ENCODE data around the gene UBA52.
"Not testable (repeated sequence)": the region's sequence is repeated elsewhere in the genome, so short reads cannot be mapped to it uniquely, and the experiment has no call there.

Gene UBA52

DNA sequence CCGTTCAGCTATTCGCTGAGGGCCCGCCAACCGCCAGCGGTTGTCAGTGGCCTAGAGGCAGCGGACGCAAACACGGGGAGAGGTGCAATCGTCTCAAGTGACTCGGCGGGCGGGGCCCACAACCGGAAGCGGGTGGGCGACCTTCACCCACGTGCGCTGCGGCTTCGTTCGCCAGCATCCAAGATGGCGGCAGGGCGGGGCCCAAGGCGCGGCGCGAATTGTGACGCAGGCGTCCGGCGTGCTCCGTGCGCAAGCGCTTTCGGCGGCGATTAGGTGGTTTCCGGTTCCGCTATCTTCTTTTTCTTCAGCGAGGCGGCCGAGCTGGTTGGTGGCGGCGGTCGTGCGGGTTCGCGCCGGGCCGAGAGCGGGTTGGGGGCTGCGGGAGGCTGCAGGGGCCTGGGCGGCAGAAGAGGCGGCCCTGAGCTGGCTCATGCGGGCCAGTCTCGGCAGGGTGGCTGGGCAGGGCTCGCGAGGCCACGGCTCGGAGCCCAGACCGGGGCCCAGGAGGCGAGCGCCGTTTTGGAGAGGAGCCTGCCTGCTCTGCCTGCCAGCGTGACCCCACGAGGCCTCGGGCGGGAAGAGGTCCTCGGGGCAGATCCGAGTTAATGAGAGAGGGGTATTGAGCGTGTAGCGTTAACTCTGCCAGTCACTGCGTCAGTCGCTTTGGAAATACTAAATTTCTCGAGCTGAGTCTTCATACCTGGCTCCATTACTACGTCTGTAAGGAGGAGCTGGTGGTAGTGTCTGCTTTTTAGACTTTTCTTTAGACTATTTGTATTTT, at the start of gene UBA52:
UBA52 (plus strand) TSS at position 294 of the 781 bp plus-strand sequence. CDS start 1,444 bp downstream, outside the sequence.
- peak; percentile 98 to 99 for DNase-seq (ENCODE audit: low read depth in 1 of 2, low spot score in 1 of 2)

DNA sequence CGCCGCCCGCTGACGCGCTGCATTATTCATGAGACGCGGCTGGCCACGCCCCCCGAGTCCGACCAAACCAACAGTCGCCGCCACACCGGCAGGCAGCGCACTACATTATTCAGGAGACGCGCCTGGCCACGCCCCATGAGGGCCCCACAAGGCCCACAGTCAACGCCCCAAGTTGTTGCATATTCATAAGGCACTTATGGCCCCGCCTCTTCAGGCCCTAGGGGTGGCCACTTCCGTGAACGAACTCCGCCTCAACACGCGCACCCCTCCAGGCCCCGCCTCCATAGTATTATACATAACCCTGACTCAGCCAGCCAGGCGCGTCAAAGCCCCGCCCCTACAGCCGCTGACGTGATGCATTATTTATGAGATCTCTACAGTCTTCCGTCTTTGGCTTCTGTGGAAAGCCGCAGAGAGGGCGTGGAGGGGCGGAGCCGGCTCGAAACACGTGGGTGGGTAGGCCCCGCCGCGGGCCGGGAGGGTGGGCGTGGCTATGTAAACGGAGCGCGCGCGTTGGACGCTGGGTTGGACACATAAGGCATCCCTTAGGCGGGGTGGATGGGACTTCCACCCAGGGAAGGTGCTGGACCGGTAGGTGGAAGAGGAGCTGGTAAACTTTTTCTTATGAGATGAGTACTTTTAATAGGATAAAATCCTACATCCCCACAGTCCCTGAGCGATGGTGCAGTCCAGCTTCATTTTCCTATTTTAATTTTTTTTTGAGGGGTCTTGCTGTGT, 49.4 kb upstream of the UBA52 start:
- DNase-seq (ENCODE audit: low read depth in 1 of 2, low spot score in 1 of 2): peak; percentile 99 to 100

DNA sequence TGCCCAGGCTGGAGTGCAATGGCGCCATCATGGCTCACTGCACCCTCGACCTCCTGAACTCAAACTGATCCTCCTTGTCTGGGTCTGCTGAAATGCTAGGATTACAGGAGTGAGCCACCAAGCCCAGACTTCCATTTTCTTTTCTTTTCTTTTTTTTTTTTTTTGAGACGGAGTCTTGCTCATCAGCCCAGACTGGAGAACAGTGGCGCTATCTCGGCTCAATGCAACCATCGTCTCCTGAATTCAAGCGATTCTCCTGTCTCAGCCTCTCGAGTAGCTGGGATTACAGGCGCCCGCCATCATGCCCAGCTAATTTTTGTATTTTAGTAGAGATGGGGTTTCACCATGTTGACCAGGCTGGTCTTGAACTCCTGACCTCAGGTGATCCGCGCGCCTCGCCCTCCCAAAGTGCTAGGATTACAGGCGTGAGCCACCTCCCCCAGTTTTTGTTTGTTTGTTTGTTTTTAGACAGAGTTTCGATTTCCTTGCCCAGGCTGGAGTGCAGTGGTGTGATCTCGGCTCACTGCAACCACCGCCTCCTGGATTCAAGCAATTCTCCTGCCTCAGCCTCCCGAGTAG, 48.7 kb upstream of the UBA52 start:
- not testable (repeated sequence) for DNase-seq (ENCODE audit: low read depth in 1 of 2, low spot score in 1 of 2)

DNA sequence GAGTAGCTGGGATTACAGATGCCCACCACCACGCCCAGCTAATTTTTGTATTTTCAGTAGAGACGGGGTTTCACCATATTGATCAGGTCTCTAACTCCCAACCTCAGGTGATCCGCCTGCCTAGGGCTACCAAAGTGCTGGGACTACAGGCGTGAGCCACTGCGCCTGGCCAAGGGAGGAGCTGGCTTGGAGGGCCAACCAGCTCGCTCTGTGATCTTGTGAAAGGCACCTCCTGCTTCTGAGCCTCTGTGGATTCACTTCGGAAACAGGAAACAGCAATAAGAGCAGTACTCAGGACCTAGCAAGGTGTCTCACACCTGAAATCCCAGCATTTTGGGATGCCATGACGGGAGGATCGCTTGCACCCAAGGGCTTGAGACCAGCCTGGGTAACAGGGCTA, 47.8 kb upstream of the UBA52 start:
- no peak for DNase-seq (ENCODE audit: low read depth in 1 of 2, low spot score in 1 of 2)

GRCh38 chr19:18526316-18526715, 45.3 kb upstream of the UBA52 start:
- DNase-seq (ENCODE audit: low read depth in 1 of 2, low spot score in 1 of 2): no peak

- DNase-seq (ENCODE audit: low read depth in 1 of 2, low spot score in 1 of 2): no peak
Observed at GRCh38 chr19:18529782-18530181, 41.9 kb upstream of the UBA52 start.

GRCh38 chr19:18531485-18531884, 40.2 kb upstream of the UBA52 start:
- no peak for DNase-seq (ENCODE audit: low read depth in 1 of 2, low spot score in 1 of 2)

GRCh38 chr19:18532168-18532890, 39.3 kb upstream of the UBA52 start:
- DNase-seq (ENCODE audit: low read depth in 1 of 2, low spot score in 1 of 2): no peak

DNA sequence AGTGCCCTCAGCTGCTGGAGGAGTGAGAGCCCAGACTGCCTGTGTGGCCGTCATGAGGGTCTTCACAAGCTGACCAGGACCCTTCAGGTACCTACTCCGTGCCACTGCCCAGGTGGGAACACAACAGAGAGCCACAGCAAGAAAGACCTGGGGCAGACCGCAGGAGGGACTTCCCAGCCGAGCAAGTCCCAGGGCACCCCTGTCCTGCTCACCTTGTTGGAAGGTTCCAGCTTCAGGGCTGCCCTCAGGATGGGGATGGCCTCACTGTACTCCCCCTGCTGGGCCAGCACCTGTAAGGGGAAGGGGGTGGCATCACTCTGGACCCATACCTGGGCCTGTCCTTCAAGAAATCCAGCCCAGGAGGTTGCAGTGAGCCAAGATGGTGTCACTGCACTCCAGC, 38.6 kb upstream of the UBA52 start:
- DNase-seq (ENCODE audit: low read depth in 1 of 2, low spot score in 1 of 2): no peak

DNA sequence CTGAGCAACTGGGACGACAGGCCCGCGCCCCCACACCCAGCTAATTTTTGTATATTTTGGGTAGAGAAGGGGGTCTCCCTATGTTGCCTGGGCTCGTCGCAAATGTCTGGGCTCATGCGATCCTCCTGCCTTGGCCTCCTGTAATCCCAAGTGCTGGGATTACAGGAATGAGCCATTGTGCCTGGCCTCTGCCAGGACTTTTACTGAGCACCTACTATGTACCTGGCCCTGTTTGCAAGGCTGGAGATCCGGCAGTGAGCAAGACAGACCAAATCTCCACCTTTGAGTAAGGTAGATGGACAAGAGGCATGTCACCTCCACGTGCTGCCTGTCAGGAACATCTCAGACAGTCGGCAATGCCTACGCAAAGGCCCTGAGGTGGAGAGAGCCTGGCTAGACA, 35.2 kb upstream of the UBA52 start:
- DNase-seq (ENCODE audit: low read depth in 1 of 2, low spot score in 1 of 2): no peak

- DNase-seq (ENCODE audit: low read depth in 1 of 2, low spot score in 1 of 2): no peak
Observed at GRCh38 chr19:18537431-18537830, 34.2 kb upstream of the UBA52 start.

DNA sequence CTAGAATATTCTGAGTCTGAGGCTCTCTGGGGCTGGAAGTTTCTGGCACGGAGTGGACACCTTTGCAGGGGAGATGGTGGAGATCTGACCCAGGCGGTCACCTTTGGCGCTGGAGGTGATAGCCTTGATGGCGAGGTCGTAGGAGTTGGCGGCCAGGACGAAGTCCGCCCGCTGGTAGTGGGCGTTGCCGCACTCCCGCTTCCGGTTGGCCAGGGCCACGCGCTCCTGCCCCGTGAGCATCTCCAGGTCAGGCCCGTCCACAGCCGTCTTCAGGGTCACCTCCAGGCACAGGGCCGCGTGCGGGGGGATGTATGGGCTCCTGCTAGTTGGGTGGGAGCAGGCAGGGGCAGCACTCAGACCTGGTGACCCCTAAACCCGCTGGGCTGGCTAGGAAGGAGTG, 33.5 kb upstream of the UBA52 start:
- no peak for DNase-seq (ENCODE audit: low read depth in 1 of 2, low spot score in 1 of 2)

DNA sequence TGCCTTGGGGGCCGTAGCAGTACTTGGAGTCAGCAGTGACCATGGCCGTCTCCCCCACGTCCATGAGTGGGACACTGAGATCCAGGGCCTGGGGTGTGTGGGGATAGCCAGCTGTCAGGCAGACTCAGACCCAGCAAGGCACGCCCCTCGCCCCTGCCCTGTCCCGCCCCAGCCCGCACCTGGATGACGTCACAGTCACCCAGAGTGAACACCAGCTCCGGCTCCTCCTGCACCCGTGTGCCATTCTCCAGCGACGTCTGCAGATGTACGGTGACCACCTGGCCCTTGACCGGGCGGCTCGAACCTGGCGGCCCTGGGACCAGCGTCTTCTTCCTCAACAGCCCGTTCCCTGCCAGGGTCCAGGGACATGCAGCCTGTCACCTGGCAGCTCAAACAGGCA, 32.3 kb upstream of the UBA52 start:
- no peak for DNase-seq (ENCODE audit: low read depth in 1 of 2, low spot score in 1 of 2)

GRCh38 chr19:18540200-18540599, 31.5 kb upstream of the UBA52 start:
- DNase-seq (ENCODE audit: low read depth in 1 of 2, low spot score in 1 of 2): not testable (repeated sequence)

DNA sequence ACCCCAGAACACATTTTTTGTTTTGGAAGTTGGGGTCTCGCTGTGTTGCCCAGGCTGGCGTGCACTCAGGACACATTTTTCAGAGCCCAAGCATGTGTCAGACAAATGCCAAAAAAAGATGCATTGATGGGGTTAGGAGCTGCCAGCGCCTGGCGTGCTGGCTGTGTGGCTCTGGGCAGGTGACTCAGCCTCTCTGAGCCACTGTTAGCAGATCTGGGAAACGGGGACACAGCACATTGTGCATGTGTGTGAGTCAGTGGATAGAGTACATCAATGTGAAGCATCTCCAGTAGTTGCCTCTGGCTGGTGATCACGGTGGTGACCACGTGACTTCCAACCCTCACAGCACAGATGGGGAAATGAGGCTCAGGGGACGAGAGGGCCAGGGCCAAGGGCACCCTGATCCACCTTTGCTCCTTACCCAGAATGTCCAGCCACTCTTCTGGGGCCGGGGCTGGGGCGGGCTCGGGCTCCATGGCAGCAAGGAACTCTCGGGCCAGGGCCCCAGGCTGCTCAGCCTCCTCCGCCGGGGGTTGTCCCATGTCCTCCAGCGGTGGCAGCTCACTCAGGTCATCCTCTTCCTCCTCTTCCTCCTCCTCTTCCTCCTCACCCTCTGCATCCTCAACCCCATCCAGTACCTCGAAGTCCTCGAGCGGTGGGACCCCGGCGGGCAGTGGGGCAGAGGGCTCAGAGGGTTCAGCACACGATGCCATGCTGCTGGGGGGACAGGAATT, 30.2 kb upstream of the UBA52 start:
- no peak for DNase-seq (ENCODE audit: low read depth in 1 of 2, low spot score in 1 of 2)

DNA sequence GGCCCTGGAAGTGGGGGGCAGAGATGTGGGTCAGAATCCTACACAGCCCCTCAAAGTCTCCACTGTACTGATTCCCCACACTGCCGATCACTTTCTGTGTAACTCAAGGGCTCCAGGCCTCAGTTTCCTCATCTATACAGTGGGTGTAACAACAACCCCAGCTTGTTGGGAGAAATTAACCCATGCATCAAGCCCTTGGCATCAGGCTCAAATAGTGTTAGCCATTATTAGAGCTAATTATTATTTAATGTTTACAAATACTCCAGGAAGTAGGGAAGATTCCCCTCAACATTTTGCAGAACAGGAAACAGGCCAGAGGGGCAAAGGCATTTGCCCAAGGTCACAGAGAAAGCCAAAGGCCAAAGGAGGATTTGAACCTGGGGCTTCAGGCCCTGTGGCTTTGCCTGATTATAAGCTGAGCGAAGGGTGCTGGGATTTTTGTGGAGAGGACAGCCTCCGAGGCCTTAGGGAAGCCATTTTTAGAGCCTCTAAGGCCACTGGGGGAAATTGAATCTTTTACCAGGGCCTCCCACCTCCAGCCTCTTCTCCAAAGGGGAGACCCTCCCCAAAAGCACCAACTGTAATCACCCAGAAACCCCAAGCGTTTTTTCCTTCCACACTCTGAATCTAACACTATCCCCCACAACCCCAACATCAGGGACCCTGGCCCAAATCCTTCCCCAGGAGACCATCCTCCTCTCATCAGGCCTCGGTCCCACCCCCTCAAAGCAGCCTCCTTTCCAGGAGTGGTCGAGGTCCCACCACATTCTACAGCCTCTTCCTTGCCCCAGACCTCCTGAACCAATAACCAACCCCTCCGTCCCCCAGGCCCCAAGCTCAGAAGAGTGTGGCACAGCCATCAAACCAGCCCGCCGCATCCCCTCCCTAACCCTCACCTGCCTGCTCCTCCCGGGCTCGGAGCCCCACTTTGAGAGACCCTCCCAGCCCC, 29.4 kb upstream of the UBA52 start:
- no peak for DNase-seq (ENCODE audit: low read depth in 1 of 2, low spot score in 1 of 2)

- DNase-seq (ENCODE audit: low read depth in 1 of 2, low spot score in 1 of 2): peak; percentile 88 to 89
Observed at GRCh38 chr19:18542941-18543813, 28.5 kb upstream of the UBA52 start, which contains the start of gene FKBP8. Gene FKBP8, minus strand, starts transcription at chr19:18543573. Its CDS starts 1,603 bp downstream, at chr19:18541970.

DNA sequence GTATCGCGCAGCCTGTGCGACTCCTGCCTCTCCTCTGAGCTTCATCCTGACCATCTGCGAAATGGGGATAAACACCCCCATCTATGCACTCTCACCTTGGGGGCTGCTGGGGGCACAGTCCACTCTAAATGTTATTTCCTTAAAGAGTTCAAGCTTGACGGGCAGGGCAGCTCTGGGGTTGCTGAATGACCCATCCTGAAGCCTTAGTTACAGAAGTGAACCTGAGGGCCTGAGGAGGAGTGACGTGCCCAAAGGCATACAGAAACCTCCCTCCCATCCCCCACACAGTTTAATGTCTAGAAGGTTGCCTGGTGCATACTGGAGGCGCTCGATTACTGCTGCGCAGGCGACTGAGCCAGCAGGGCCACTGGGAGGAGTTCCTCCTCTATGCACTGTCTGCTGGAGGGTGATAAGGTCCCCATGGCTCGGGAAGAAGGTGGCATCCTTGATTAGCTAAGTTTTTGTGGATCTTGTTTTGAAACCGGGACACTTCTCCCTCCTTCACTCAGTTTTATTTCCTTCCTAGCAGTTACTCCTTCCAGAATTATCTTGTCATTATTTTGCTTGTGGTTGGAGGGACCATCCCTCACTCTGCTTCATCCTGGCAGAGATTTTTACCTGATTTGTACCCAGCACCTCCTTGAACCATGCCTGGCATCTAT, 27.7 kb upstream of the UBA52 start:
- DNase-seq (ENCODE audit: low read depth in 1 of 2, low spot score in 1 of 2): peak; percentile 40 to 79

All from activated CD4-positive, alpha-beta T cell treated with anti-CD3 and anti-CD28 coated beads, Interleukin-2, amount 50 U/mL, for 24 hours (primary cell).